ENCODE data around the gene DPH5.

Gene DPH5

DNA sequence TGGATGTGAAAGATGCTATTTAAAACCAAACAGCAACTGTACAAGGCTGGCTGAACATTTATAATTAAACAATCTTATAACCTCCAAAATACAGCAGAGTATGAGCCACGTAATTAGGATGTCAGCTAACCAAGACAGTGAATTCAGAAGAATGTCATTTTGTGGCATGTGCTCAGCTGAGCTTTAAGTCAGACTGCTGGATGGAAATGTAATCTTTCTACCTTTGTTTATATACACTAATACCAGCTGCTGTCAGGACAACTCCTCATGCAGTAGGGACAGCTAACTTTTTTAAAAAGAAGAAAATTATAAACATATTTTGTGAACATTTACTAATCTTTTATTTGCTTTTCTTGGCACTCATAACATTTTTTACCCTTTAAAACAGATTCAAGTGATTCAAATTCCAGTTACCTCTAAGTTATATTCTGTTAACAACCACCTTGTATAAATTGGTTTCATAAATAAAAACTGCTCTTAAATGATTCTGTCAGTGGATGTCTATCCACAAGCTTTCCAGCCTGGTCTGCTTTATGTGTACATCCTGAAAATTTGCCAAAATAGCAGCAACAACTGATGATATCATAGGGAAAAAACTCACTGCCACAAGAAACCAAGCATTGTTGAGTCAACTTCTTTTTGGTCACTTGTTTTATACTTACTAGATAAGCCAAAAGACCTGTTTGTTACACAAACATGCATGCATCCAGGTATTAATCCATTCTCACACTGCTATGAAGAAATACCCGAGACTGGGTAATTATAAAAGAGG lies 36.1 kb downstream of the DPH5 start:
- Histone ChIP-seq H4K20me1 (ENCODE audit: insufficient read depth) (no peaks in the 10 kb centered on the region), H3K27ac (no peak overlapping the region), H3K27me3 (ENCODE audit: insufficient read depth, low read depth) (no peaks in the 10 kb centered on the region), H2AFZ (ENCODE audit: low read depth) (no peak overlapping the region), H3K4me2 (no peak overlapping the region), H3K36me3 (ENCODE audit: insufficient read depth) (no peaks in the 10 kb centered on the region), H3K4me3 (IDR thresholded peaks at IDR 0.05; ENCODE audit: insufficient read depth, low read depth, low read length) (no peak overlapping the region), H3K4me1 (ENCODE audit: low read depth, poor library complexity, severe bottlenecking) (no peaks in the 10 kb centered on the region), H3K9ac (no peak overlapping the region), H3K79me2 (ENCODE audit: insufficient read depth, low read depth) (no peaks in the 10 kb centered on the region)
- TF ChIP-seq, protein P1, sequence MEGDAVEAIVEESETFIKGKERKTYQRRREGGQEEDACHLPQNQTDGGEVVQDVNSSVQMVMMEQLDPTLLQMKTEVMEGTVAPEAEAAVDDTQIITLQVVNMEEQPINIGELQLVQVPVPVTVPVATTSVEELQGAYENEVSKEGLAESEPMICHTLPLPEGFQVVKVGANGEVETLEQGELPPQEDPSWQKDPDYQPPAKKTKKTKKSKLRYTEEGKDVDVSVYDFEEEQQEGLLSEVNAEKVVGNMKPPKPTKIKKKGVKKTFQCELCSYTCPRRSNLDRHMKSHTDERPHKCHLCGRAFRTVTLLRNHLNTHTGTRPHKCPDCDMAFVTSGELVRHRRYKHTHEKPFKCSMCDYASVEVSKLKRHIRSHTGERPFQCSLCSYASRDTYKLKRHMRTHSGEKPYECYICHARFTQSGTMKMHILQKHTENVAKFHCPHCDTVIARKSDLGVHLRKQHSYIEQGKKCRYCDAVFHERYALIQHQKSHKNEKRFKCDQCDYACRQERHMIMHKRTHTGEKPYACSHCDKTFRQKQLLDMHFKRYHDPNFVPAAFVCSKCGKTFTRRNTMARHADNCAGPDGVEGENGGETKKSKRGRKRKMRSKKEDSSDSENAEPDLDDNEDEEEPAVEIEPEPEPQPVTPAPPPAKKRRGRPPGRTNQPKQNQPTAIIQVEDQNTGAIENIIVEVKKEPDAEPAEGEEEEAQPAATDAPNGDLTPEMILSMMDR (conservative IDR thresholded peaks at IDR 0.05; ENCODE audit: low read depth, low read length), result no peak

- no peaks in the 10 kb centered on the region for H3K36me3 ChIP-seq (ENCODE audit: insufficient read depth)
- TF ChIP-seq, protein P1 (conservative IDR thresholded peaks at IDR 0.05; ENCODE audit: low read depth, low read length), result no peak
These were observed 37.5 kb downstream of the DPH5 start for GRCh38 chr1:100988121-100988520.

GRCh38 chr1:100982793-100983192 lies 42.8 kb downstream of the DPH5 start:
- Histone ChIP-seq H3K4me2 (no peak overlapping the region), H3K27ac (no peak overlapping the region), H3K27me3 (ENCODE audit: insufficient read depth, low read depth) (no peaks in the 10 kb centered on the region), H4K20me1 (ENCODE audit: insufficient read depth) (no peaks in the 10 kb centered on the region), H3K9ac (no peak overlapping the region), H3K4me3 (IDR thresholded peaks at IDR 0.05; ENCODE audit: insufficient read depth, low read depth, low read length) (no peak overlapping the region), H3K36me3 (ENCODE audit: insufficient read depth) (no peaks in the 10 kb centered on the region), H2AFZ (ENCODE audit: low read depth) (no peak overlapping the region), H3K4me1 (ENCODE audit: low read depth, poor library complexity, severe bottlenecking) (no peaks in the 10 kb centered on the region), H3K79me2 (ENCODE audit: insufficient read depth, low read depth) (no peaks in the 10 kb centered on the region)
- TF ChIP-seq, protein P1 (conservative IDR thresholded peaks at IDR 0.05; ENCODE audit: low read depth, low read length), result no peak

More at GRCh38 chr1:100988121-100988520, 37.5 kb downstream of the DPH5 start:
- H3K4me3 ChIP-seq (IDR thresholded peaks at IDR 0.05; ENCODE audit: insufficient read depth, low read depth, low read length), result no peak overlapping the region
- H3K27me3 ChIP-seq (ENCODE audit: insufficient read depth, low read depth), result no peaks in the 10 kb centered on the region
- H4K20me1 ChIP-seq (ENCODE audit: insufficient read depth), result no peaks in the 10 kb centered on the region
- H3K79me2 ChIP-seq (ENCODE audit: insufficient read depth, low read depth), result no peaks in the 10 kb centered on the region
- H3K27ac ChIP-seq, result no peak overlapping the region
- H2AFZ ChIP-seq (ENCODE audit: low read depth), result no peak overlapping the region
- H3K9ac ChIP-seq, result no peak overlapping the region
- no peaks in the 10 kb centered on the region for H3K4me1 ChIP-seq (ENCODE audit: low read depth, poor library complexity, severe bottlenecking)
- no peak overlapping the region for H3K4me2 ChIP-seq

GRCh38 chr1:100979631-100980030 lies 46.0 kb downstream of the DPH5 start:
- H3K4me1 ChIP-seq (ENCODE audit: low read depth, poor library complexity, severe bottlenecking), result no peaks in the 10 kb centered on the region
- no peaks in the 10 kb centered on the region for H4K20me1 ChIP-seq (ENCODE audit: insufficient read depth)
- H2AFZ ChIP-seq (ENCODE audit: low read depth), result no peak overlapping the region
- no peaks in the 10 kb centered on the region for H3K79me2 ChIP-seq (ENCODE audit: insufficient read depth, low read depth)
- H3K4me3 ChIP-seq (IDR thresholded peaks at IDR 0.05; ENCODE audit: insufficient read depth, low read depth, low read length), result no peak overlapping the region
- TF ChIP-seq, protein P1 (conservative IDR thresholded peaks at IDR 0.05; ENCODE audit: low read depth, low read length), result no peak
- no peak overlapping the region for H3K4me2 ChIP-seq
- no peak overlapping the region for H3K9ac ChIP-seq
- H3K27ac ChIP-seq, result no peak overlapping the region
- no peaks in the 10 kb centered on the region for H3K36me3 ChIP-seq (ENCODE audit: insufficient read depth)
- H3K27me3 ChIP-seq (ENCODE audit: insufficient read depth, low read depth), result no peaks in the 10 kb centered on the region

Measured in KMS-11 (cell line).